GM06990 (cell line): ENCODE data around the gene CHST12.

Experiments
- DNase-seq: peaks from one replicate; pipeline ENCODE4 v3.0.0-alpha.2; 2011; ENCODE audit not compliant: insufficient read length; ENCODE audit errors: extremely low read depth
- H3K27me3 ChIP-seq: replicated peaks from 2 replicates; pipeline ENCODE4 v1.6.0; 2011; ENCODE audit warnings: low read length; ENCODE audit not compliant: control insufficient read depth, insufficient read depth
- H3K36me3 ChIP-seq: 2 replicates; pipeline ENCODE4 v1.5.1; 2011; ENCODE audit warnings: low read length; ENCODE audit not compliant: control insufficient read depth, insufficient read depth
- H3K4me3 ChIP-seq: replicated peaks from 2 replicates; pipeline ENCODE4 v1.5.1; 2011; ENCODE audit warnings: low read depth, mild to moderate bottlenecking, control low read depth, low read length
- TF ChIP-seq, protein P1 (sequence below): IDR thresholded peaks from 2 replicates; pipeline ENCODE4 v1.5.1; 2011; ENCODE audit warnings: low read length, control low read depth, mild to moderate bottlenecking, inconsistent platforms; ENCODE audit not compliant: insufficient read depth, poor library complexity, severe bottlenecking

Gene CHST12

DNA sequence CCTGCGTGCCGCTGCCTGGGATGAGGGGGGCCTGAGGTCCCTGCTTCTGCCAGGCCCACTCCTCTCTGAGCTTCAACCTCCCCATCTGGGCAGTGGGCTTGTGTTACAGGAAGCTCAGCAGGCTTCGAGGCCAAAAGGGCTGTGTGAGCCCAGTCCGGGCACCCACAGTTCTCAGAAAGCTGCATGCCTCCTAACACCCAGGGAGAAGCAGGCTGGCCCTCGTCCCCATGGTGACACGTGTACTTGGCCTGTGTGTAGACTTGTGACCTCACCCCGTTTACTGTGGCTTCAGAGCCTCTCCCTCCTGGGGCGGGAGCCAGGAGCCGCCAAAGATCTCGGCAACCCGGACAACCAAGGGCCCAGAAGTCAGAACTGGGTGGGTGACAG, 75.0 kb downstream of the CHST12 start:
- H3K27me3 ChIP-seq = no peaks in the 10 kb centered on the region; the same call in 1 of the 2 replicates
- TF ChIP-seq, protein P1, sequence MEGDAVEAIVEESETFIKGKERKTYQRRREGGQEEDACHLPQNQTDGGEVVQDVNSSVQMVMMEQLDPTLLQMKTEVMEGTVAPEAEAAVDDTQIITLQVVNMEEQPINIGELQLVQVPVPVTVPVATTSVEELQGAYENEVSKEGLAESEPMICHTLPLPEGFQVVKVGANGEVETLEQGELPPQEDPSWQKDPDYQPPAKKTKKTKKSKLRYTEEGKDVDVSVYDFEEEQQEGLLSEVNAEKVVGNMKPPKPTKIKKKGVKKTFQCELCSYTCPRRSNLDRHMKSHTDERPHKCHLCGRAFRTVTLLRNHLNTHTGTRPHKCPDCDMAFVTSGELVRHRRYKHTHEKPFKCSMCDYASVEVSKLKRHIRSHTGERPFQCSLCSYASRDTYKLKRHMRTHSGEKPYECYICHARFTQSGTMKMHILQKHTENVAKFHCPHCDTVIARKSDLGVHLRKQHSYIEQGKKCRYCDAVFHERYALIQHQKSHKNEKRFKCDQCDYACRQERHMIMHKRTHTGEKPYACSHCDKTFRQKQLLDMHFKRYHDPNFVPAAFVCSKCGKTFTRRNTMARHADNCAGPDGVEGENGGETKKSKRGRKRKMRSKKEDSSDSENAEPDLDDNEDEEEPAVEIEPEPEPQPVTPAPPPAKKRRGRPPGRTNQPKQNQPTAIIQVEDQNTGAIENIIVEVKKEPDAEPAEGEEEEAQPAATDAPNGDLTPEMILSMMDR = no peak
- H3K4me3 ChIP-seq = no peak overlapping the region
- no peak for DNase-seq
- no peaks in the 10 kb centered on the region for H3K36me3 ChIP-seq

DNA sequence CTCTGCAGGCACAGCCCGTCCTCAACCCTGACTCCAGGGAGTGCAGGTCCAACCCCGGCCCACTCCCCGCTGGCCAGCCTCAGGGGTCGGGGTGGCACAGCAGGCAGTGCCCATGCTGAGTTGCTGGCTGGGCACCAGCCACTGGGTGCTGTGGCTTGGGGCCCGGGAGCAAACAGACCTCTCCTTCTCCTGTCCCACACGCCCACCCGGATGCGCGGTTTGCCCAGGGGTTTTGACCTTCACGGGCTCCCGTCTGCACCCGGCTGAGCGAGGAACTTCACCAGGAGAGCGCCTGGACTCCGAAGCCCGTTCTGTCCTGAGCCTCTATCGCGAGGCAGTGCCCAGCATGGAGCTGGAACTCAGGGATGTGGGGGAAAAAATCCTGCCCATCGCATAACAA, 75.4 kb downstream of the CHST12 start:
- no peak for DNase-seq
- H3K4me3 ChIP-seq = no peak overlapping the region
- no peaks in the 10 kb centered on the region for H3K36me3 ChIP-seq
- H3K27me3 ChIP-seq = no peaks in the 10 kb centered on the region; the same call in 1 of the 2 replicates
- TF ChIP-seq, protein P1 = no peak

DNA sequence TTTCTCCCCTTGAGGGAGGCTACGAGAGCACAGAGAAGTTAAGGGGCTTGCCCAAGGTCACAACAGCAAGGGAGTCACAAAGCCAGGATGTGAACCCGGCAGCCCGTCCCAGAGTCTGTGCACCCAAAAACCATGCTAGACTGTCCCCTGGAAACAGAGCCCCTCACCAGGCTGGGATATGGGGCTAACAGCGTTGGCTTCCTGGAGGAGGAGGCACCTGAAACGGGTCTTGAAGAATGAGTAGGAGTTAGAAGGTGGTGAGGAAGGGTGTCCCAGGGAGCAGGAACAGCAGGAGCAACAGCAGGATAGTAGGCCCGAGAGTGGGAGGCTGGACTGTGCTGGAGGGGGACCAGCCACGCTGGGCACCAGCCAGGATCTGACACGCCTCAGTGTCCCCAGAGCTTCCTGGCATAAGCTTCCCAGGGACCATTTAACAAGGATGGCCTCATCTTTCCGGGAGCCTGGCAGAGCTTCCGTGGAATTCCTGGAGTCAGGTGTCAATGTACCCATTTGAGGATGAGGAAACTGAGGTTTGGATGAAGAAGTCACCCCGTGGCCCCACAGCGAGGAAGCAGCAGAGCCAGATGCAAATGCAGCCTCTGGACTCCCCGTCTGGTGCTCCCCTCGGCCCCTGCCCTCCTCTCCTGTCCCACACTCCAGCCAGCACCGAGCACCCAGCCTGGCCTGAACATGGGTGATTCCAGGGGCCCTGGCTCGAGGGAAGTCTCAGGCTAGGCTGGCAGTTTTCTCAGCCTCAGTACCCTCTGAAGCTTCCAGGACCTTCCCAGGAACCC, 76.1 kb downstream of the CHST12 start:
- Histone ChIP-seq H3K4me3 (no peak overlapping the region), H3K36me3 (no peaks in the 10 kb centered on the region), H3K27me3 (no peaks in the 10 kb centered on the region; the same call in 1 of the 2 replicates)
- TF ChIP-seq, protein P1 = no peak
- no peak for DNase-seq

DNA sequence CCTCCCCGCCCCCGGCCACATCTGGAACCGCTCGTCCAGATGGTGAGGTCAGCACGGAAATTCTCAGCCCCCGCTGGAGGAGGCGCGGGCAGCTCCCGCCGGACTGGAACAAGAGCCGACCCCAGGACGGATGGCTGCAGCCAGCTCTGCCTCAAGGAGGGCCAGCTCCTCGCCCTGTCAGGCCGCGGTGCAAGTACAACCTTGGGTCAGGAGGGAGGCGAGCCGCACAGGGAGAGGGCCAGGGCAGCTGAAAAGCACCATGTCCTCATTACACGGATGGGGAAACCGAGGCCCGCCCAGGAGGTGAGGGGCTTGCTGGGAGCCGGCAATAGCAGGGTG, 76.6 kb downstream of the CHST12 start:
- no peaks in the 10 kb centered on the region; the same call in 1 of the 2 replicates for H3K27me3 ChIP-seq
- no peaks in the 10 kb centered on the region for H3K36me3 ChIP-seq
- no peak for DNase-seq
- TF ChIP-seq, protein P1 = no peak
- H3K4me3 ChIP-seq = no peak overlapping the region

DNA sequence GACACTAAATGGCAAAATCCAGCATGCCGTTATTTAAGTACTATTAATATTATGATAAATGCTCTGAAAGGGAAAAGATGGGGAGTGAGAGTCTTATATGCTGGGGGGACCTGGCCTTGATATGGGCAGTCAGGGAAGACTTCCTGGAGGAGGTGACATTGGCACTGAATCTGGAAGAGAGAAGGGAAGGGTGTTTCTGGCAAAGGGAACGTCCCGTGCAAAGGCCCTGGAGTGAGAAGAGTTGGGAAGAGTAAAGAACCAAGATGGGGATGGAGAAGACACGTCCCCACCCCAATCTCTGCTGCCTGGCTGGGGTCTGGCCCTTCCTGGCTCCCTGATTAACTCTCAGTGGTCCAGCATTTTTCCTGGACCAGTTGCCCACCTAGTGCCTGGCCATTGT, 77.8 kb downstream of the CHST12 start:
- H3K4me3 ChIP-seq = no peak overlapping the region
- TF ChIP-seq, protein P1 = no peak
- no peaks in the 10 kb centered on the region for H3K36me3 ChIP-seq
- DNase-seq = no peak
- H3K27me3 ChIP-seq = no peaks in the 10 kb centered on the region; the same call in 1 of the 2 replicates
